ENCODE results near the gene PYGL. TPM values are rescaled to one million over a fixed set of nuclear protein-coding genes. Genes with fewer than 3 reads are reported as not detected.

Gene PYGL
- total and polyA plus RNA-seq, 2 experiments from 2014 or later: 57.6 to 93.8 TPM

- TF ChIP-seq ZNF462 (CRISPR knock-in tag; IDR thresholded peaks at IDR 0.05) (no peak), REST (IDR thresholded peaks at IDR 0.05; ENCODE audit: unreplicated experiment) (no peak), JUNB (IDR thresholded peaks at IDR 0.05; ENCODE audit: unreplicated experiment) (no peak)
Measured at GRCh38 chr14:50924236-50924635, 20.0 kb downstream of the PYGL start (continued).

- Histone ChIP-seq H3K4me2 (no peak overlapping the region), H3K4me3 (no peak overlapping the region), H2AFZ (no peak overlapping the region), H3K27me3 (ENCODE audit: insufficient read depth) (no peaks in the 10 kb centered on the region), H3F3A (replicated peaks; ENCODE audit: low read depth) (no peaks in the 10 kb centered on the region), H3K9me2 (ENCODE audit: insufficient read depth) (no peaks in the 10 kb centered on the region), H3K36me3 (ENCODE audit: insufficient read depth) (peaks cover 6% of the 10 kb centered on the region; the same call in 1 of the 2 replicates), H4K20me1 (replicated peaks; ENCODE audit: insufficient read depth) (no peaks in the 10 kb centered on the region), H3K4me1 (ENCODE audit: insufficient read depth) (peaks cover 17% of the 10 kb centered on the region; the same call in 1 of the 2 replicates), H3K79me2 (replicated peaks; ENCODE audit: insufficient read depth) (no peaks in the 10 kb centered on the region), H3K27ac (ENCODE audit: low read depth) (no peak overlapping the region)
- DNase-seq (ENCODE audit: low spot score) (no peak), ATAC-seq (no peak)
- H3K9me3 Mint-ChIP-seq: no peaks in the 10 kb centered on the region
- peaks cover 16% of the 10 kb centered on the region for H3K4me1 Mint-ChIP-seq
- H3K36me3 Mint-ChIP-seq (ENCODE audit: low read depth): peaks cover 29% of the 10 kb centered on the region
- no peak overlapping the region for H3K4me3 Mint-ChIP-seq
- peaks cover 3% of the 10 kb centered on the region for H3K27me3 Mint-ChIP-seq (ENCODE audit: insufficient read depth, low read depth, poor library complexity)
- H3K27ac Mint-ChIP-seq: no peak overlapping the region
- no peak for TF ChIP-seq CREB1 (CRISPR knock-in tag; IDR thresholded peaks at IDR 0.05; ENCODE audit: low read depth)
- no peak for TF ChIP-seq JUNB (IDR thresholded peaks at IDR 0.05; ENCODE audit: unreplicated experiment)
- no peak for TF ChIP-seq ZNF331 (CRISPR knock-in tag; IDR thresholded peaks at IDR 0.05; ENCODE audit: low read depth)
- no peak for TF ChIP-seq STAT1 (IDR thresholded peaks at IDR 0.05; ENCODE audit: unreplicated experiment)
- no peak for TF ChIP-seq NANOG (IDR thresholded peaks at IDR 0.05; ENCODE audit: borderline replicate concordance)
- TF ChIP-seq REST (IDR thresholded peaks at IDR 0.05; ENCODE audit: unreplicated experiment): no peak
- TF ChIP-seq CTCF (conservative IDR thresholded peaks at IDR 0.05; ENCODE audit: low read depth in 2 of 2): no peak
- no peak for TF ChIP-seq POLR2AphosphoS5 (IDR thresholded peaks at IDR 0.05; ENCODE audit: low read depth)
Measured at GRCh38 chr14:50922803-50923202, 21.5 kb downstream of the PYGL start.

Data from GM23338 (cell line).